UCSD-AML1 (cell line): Measurements from ENCODE around the gene ZNF70.

ENCODE experiments used
- DNase-seq: peaks from one replicate; lab custom pipeline; 2025; ENCODE audit not compliant: unreplicated experiment; lab: John Stamatoyannopoulos, UW

Gene ZNF70

DNA sequence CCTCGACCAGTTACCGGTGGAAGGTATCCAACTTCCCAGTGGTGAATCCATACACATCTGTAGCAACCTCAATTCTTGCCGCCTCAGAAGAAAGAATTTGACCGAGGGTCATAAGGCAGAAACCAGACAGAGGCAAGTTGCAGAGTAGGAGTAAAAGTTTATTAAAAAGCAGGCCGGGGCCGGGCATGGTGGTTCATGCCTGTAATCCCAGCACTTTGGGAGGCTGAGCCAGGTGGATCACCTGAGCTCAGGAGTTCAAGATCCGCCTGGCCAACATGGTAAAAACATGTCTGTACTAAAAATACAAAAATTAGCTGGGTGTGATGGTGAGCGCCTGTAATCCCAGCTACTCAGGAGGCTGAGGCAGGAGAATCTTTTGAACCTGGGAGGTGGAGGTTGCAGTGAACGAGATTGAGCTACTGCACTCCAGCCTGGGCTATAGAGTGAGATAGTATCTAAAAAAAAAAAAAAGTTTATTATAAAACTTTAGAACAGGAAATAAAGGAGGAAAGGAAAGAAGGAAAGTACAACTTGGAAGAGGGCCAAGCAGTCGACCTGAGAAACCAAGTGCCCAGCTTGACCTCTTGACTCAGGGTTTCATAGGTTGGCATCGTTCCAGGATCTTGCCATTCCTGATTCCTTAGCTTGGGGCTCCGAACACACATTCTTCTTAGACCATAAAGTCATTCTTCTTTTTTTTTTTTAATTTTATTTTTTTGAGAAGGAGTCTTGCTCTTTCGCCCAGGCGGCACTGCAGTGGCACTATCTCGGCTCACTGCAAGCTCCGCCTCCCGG lies 32.3 kb downstream of the ZNF70 start:
- DNase-seq = no peak

DNA sequence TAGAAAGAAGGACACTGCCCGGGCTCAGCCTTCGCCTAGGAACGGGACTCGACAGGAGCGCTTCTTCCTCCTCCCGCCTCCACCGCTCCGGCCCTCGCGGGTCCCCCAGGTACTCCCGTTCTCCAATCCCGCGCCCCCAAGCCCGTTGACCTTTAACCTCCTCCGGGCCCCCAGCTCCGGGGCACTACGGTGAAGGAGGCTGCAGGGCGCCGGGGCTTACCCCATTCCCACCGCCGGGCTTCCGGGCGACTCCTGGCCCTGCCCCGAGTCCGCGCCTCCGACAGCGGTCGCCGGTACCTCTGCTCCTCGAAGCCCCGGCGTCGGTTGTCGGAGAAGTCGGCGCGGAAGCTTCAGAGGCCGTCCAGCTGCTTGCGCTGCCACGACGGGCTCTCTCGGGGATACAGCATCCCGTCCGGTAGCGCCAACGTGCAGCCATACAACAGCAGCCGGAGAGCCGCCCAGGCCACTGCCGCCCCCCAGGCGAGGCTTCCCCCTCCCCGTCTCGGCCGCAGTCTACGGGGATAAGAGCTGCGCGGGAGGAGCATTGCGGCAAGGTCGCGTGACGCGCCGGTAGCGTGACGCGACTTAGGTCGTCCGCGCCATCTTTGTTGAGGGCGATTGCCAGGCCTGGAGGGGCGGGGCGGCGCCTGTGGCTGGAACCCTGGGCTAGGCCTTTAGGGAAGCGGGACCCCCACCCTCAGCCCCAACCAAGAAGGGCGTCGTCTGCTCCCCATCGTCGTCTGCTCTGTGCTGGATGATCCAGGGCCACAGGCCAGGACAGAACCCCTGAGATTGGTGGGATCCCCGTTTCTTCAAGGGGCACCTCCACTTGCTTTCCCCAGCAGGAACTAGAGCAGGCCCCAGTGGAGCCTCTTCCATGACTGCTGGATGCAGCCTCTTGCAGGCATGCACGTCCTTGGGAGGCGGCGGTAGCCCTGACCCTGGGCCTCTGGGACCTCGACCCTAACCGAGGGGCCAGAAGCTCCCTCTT lies 33.8 kb downstream of the ZNF70 start:
- peak; percentile 86 for DNase-seq

DNA sequence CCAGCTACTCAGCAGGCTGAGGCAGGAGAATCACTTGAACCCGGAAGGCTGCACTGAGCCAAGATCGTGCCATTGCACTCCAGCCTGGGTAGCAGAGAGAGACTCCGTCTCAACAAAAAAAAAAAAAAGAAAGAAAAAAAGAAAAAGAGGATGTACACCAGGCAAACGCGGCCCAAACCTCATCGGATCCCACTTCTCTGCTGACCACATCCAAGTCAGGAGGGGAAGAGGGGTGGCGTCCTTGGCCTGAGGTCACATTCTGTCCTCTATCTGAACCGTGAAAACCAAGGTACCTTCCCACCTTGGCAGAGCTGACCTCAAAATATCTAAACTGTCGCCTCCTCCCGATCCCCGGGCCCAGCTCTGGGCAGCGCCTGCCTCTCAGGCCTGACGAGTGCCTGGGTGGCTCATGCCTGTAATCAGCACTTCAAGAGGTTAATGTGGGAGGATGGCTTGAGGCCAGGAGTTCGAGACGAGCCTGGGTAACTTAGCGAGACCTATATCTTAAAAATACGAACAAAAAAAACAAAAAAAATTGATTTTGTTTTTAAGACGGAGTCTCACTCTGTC lies 35.0 kb downstream of the ZNF70 start:
- no peak for DNase-seq

GRCh38 chr22:23714596-23715578 lies 36.0 kb downstream of the ZNF70 start:
- no peak for DNase-seq

GRCh38 chr22:23713696-23714595 lies 37.0 kb downstream of the ZNF70 start:
- no peak for DNase-seq

- DNase-seq = no peak
Measured at GRCh38 chr22:23712256-23712655, 38.7 kb downstream of the ZNF70 start.

GRCh38 chr22:23709107-23709506 lies 41.8 kb downstream of the ZNF70 start:
- no peak for DNase-seq

- no peak for DNase-seq
Measured at GRCh38 chr22:23708270-23708669, 42.6 kb downstream of the ZNF70 start.

- DNase-seq = no peak
Measured at GRCh38 chr22:23705358-23705757, 45.6 kb downstream of the ZNF70 start.

GRCh38 chr22:23704829-23705228 lies 46.1 kb downstream of the ZNF70 start:
- DNase-seq = no peak

DNA sequence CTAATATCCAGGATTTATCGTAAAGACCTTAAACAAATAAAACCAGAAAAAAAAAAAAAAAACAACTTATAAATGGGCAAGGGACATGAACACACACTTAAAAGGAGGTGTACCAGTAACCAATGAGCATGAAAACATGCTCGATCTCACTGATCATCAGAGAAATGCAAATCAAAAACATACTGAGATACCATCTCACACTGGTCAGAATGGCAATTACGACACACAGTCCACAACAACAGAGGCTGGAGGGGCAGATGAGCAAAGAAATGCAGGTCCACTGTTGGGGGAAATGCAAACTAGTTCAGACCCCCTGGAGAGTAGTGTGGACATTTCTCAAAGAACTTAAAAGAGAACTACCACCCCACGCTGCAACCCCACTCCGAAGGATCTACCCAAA lies 46.9 kb downstream of the ZNF70 start:
- no peak for DNase-seq

GRCh38 chr22:23700706-23701105 lies 50.2 kb downstream of the ZNF70 start:
- DNase-seq = no peak

- no peak for DNase-seq
Measured at GRCh38 chr22:23698673-23699235, 52.2 kb downstream of the ZNF70 start.

- DNase-seq = no peak
Measured at GRCh38 chr22:23698094-23698493, 52.8 kb downstream of the ZNF70 start.

DNA sequence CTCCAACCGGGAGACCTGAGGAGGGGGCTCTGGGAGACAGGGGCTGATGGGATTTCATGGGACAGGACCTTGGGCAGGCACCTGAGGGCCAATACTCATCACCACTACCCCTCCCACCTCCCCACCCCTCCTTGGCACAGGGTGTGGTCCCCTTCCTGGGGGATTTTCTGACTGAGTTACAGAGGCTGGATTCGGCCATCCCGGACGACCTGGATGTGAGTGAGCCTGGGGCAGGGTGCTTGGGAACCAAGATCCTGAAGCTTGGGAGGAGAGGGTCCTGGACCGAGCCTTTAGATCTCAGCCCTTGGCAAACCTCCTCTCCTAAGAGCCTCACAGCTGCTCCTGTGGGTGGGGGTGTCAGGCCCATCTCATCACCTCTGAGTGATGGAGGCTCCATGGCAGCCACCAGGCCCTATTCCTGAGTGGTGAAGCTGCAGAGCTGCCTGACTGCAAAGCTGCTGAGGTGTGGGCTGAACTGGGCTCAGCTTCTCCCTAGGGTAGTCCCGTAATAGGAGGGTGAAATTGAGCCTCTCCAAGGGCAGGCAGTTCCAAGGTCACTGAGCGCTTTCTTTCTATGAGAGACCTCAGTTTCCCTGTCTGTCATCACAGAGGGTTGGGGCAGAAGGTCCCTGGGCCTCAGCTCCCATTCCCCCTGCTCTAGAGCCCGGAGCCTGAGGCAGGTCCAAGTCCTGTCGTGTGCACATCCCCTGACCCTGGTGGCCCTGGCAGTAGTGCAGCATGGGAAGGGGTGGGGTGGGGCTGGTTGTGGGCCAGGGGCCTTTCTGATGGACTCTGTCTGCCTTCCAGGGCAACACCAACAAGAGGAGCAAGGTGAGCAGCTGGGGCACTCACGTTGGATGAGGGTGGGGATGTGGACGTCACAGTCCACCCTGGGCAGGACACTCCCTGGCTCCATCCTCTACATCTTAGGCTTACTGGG lies 53.6 kb downstream of the ZNF70 start:
- DNase-seq = no peak

DNA sequence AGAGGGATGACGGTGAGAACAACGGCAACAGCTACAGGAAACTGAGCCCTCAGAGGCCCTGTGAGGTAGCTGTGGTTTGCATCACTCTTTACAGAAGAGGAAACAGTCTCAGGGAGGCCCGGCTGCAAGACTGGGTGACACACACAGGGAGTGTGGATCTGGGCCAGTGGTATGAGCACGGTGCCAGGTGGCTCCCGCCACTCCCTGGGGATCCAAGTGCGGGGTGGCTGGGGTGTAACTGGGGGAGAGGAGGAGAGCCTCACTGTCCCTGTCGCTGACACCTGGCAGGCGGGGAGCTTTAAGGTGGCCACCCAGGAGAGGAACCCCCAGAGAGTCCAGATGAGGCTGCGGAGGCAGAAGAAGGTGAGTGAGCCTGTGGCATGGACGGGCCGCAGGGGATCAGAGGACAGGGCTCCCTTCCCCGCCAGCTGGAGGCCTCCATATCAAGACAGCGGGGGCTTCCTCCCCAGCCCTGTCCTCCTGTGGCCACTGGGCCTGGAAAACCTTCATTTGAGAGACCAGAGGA lies 54.5 kb downstream of the ZNF70 start:
- peak; percentile 65 for DNase-seq

DNA sequence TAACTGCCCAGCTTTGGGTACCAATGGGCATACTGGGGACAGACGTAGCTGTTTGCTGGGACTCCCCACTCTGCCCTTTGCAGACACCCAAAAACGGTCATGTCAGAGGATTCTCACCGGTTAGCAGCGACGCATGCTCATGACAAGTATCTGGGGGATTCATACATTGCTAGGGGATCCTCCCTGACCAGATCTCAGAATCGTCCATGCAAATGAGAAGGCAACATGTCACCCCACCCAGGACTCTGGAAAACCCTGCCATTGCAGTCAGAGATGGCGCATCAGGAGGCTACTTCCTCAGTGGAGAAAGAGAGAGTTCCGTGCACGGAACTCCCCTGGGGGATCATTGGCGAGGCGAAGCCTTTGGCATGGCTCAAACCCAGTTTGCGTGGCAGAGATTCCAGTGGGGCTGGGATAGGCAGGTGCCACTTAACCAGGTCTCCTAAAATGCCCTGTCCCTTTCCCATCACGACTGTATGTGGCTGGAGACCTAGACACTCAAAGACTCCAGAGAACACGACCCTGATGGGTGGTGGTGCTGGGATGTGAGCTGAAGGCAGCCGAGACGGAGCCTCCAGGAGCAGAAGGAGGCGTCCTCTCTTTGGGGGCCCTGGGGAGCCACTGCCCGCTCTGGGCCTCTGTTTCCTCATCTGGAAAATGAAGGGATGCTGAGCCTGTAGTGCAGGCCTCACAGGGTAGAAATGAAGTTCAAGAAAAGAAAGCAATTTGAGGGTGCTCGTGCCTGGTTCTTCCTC lies 55.2 kb downstream of the ZNF70 start:
- no peak for DNase-seq
